HG02852 (cell line): Measurements from ENCODE around the gene AURKAIP1.
"Not testable (repeated sequence)": the region's sequence is repeated elsewhere in the genome, so short reads cannot be mapped to it uniquely, and the experiment has no call there.

Source experiments
- ATAC-seq: cut with Tn5 transposase; IDR thresholded peaks from one replicate; pipeline ENCODE4 v1.9.1; 2021; ENCODE audit warnings: mild to moderate bottlenecking, moderate library complexity; ENCODE audit not compliant: unreplicated experiment

AURKAIP1 gene

GRCh38 chr1:1374929-1375662 lies at the start of gene AURKAIP1:
AURKAIP1 (minus strand) TSS chr1:1375207; CDS start chr1:1374756, 451 bp downstream.
- peak; percentile 87 for ATAC-seq

- ATAC-seq, result no peak
These were observed 49.7 kb upstream of the AURKAIP1 start for GRCh38 chr1:1424707-1425106.

DNA sequence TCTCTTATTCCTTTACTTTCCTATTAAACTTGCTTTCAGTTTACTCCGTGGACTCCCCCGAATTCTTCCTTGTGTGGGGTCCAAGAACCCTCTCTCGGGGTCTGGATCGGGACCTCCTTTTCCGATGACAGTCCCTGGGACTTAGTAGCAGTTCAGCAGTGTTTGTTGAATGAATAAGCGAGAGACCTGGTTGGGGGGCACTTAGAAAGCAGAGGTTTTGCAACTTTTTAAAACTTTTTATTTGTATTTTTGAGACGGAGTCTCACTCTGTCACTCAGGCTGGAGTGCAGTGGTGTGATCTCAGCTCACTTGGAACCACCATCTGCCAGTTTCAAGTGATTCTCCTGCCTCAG lies 48.2 kb upstream of the AURKAIP1 start:
- ATAC-seq, result no peak

DNA sequence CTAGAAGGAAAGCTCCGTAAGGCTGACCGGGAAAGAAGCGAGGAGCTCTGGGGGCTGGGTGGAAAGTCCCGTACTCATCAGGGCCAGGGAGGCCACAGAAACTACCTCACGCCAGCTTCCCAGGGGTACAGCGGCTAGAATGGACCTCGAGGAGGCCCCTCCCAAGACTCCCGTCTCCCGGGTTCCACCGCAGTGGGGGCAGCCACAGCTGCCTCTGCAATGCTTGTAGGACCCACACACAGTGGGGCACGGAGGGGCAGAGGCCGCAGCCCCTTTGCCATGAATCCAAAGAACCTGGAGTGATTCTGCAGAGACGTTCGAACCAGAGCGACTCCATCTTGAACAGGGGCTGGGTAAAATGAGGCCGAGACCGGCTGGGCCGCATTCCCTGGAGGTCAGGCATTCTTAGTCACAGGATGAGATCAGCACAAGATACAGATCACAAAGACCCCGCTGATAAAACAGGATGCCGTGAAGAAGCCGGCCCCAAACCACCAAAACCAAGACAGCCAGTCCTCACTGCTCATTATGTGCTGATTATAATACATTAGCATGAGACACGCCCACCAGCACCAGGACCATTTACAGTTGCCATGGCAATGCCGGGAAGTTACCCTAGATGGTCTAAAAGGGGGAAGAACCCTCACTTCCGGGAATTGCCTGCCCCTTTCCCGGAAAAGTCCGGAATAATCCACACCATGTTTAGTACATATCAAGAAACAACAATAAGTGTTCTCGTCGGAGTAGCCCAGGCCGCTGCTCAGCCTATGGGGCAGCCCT lies 47.6 kb upstream of the AURKAIP1 start:
- ATAC-seq, result no peak

- no peak for ATAC-seq
These were observed 47.0 kb upstream of the AURKAIP1 start for GRCh38 chr1:1421907-1422464.

DNA sequence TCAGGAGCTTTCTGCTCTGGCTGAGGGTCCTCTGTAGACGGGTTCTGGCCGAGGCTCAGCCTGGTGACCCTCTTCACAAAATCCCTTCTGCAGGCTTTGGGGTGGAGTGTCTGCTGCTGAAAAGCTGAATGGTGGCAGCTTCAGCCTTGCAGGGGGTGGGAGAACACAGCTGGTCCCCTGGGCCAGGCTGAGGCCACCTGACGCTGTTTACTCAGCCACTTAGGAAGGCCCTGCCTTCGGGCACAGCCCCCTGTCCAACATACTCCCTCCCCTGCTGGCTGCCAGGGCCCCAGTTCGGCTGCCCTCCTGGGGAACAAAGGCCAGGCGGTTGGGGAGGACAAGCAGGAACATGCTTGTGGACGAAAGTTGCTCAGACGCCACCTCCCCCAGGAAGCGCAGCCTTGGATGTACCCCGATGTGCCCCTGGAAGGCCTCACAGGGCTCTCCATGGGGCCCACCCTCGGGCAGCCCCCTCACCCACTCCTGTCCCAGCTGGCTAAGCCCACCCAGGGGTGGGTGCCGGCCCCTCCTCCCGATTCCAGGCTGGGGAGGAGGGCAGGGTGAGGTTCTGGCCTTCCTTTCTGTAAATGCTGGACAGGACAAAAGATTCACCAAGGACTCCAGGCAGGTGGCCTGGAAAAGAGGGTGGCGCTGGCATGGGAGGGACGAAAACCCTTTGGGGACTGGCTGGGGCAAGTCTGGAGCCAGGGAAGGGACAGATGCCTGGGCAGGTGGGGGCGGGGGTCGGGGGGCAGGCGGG lies 46.3 kb upstream of the AURKAIP1 start, which contains the start of gene ANKRD65:
TSS of gene ANKRD65 (minus strand) at position 130 of the 760 bp plus-strand sequence. CDS start 271 bp downstream, outside the sequence.
- ATAC-seq, result no peak

DNA sequence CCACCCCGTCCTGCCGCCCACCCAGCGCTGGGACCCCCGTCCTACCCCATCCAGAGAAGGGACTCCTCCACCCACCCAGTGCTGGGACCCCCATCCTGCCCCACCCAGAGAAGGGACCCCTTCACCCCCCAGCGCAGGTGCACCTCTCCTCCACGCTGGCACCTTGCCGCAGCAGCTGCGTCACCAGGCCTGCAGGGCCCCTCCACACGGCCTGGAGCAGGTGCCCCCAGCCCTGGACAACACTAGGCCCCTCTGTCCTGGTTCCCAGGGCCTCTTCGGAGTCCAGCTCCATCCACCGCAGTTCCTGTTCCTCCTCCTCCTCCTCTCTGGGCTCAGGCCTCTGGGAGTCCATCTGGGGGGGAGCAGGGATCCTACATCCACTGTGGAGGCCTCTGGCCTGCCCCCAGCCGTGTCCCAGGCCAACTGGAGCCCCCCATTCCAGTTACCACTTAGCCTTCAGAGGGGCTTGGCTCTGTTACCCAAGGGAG lies 45.7 kb upstream of the AURKAIP1 start:
- ATAC-seq, result no peak

- ATAC-seq, result no peak
These were observed 45.0 kb upstream of the AURKAIP1 start for GRCh38 chr1:1419813-1420653.

- no peak for ATAC-seq
These were observed 44.4 kb upstream of the AURKAIP1 start for GRCh38 chr1:1419363-1419812.

GRCh38 chr1:1418464-1419362 lies 43.7 kb upstream of the AURKAIP1 start:
- ATAC-seq, result no peak

DNA sequence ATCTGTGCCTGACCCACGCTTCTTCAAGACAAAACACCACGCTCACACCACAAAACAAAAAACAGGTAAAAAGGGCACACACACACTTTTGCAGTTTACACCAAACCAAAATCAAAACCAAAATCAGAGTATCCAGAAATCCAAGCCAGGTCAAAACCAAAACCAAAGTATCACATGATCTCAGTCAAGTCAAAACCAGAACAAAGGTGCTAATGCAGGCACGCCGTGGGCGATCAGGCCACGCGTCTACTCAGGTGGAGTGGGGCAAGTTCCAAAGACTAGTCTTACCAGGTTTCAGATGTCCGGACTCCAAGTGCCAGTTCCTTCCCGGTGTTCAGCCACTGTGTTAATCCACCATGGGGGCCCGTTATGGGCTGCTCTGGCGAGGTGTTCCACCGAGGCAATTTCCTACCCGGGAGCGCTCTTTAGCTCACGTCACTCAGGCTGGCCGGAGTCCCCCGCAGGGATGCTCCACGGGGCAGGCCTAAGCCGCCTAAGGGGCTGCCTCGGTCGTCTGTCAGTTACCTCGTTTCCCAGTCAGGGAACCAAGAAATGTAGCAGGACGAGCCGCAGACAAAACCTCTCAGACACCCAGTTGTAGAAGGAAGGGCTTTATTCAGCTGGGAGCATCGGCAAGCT lies 42.9 kb upstream of the AURKAIP1 start:
- not testable (repeated sequence) for ATAC-seq

GRCh38 chr1:1417396-1417795 lies 42.4 kb upstream of the AURKAIP1 start:
- not testable (repeated sequence) for ATAC-seq

DNA sequence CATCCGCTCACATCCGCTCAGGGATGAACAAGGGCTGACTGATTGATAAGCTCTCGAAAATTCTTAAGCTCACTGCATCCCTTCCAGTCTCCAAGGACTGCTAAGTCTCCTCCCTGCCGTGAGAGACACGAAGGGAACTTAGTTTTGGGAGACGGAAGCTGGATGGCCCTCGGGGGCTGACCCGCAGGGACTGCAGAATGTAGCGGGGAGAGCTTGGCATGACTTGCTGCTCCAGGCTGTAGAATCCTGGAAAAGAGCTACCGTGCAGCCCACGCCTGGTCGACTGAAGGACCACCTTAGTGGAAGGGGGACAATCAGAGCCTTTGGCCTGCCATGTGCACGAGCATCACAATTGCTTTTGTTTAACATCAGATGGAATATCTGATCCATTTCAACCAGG lies 40.7 kb upstream of the AURKAIP1 start:
- ATAC-seq, result no peak

GRCh38 chr1:1412311-1412902 lies 37.4 kb upstream of the AURKAIP1 start:
- not testable (repeated sequence) for ATAC-seq

- no peak for ATAC-seq
These were observed 36.6 kb upstream of the AURKAIP1 start for GRCh38 chr1:1411626-1412025.

DNA sequence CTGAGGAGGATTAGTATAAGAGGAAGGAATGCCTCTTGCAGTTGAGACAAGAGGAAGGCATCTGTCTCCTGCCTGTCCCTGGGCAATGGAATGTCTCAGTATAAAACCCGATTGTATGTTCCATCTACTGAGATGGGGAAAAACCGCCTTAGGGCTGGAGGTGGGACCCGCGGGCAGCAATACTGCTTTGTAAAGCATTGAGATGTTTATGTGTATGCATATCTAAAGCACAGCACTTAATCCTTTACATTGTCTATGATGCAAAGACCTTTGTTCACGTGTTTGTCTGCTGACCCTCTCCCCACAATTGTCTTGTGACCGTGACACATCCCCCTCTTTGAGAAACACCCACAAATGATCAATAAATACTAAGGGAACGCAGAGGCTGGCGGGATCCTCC lies 35.2 kb upstream of the AURKAIP1 start:
- not testable (repeated sequence) for ATAC-seq

GRCh38 chr1:1407636-1408318 lies 32.8 kb upstream of the AURKAIP1 start:
- peak; percentile 25 for ATAC-seq
